Measurements from ENCODE around the gene ALOX15B. TPM values are rescaled to one million over a fixed set of nuclear protein-coding genes. Genes with fewer than 3 reads are reported as not detected.

ALOX15B gene
- total RNA-seq, 2 donors from 2014 or later: 52.1 to 108 TPM

DNA sequence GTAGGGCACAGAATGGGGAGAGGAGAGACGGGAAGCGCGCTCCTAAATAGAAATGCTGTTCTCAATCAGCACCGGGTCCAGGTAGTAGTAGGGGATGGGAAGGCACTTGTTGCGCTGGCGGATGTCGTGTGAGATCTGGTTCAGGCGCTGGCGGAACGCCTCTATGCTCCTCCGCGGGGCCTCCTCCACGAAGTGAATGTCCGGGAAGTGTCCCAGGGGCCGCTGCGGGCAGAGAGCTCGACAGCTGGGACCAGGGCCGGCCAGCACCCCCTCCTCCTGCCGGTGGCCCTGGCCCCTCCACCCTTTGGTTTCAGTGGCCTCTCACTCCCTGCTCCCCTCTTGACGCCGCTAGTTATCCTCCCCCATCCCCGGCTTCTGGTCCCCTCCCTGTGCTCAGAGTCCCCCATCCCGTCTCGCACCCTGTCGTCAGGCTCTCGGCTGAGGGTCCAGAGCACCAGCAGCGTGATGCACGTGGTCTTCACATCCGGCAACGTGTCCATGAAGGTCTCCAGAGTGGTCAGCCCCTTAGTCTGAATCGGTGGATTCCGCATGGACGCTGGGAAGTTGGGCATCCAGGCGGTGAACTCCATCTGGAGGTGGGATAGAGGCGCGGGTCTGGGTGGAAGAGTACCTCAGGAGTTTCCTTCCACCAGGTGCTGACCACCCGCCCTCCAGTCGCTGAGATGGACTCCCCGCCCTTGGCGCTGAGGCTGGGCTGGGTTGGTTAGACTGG, 34.0 kb downstream of the ALOX15B start:
- TF ChIP-seq POLR2A (IDR thresholded peaks at IDR 0.05): no peak
- TF ChIP-seq POLR2AphosphoS5 (IDR thresholded peaks at IDR 0.05): no peak
- TF ChIP-seq, protein P1, sequence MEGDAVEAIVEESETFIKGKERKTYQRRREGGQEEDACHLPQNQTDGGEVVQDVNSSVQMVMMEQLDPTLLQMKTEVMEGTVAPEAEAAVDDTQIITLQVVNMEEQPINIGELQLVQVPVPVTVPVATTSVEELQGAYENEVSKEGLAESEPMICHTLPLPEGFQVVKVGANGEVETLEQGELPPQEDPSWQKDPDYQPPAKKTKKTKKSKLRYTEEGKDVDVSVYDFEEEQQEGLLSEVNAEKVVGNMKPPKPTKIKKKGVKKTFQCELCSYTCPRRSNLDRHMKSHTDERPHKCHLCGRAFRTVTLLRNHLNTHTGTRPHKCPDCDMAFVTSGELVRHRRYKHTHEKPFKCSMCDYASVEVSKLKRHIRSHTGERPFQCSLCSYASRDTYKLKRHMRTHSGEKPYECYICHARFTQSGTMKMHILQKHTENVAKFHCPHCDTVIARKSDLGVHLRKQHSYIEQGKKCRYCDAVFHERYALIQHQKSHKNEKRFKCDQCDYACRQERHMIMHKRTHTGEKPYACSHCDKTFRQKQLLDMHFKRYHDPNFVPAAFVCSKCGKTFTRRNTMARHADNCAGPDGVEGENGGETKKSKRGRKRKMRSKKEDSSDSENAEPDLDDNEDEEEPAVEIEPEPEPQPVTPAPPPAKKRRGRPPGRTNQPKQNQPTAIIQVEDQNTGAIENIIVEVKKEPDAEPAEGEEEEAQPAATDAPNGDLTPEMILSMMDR (IDR thresholded peaks at IDR 0.05): no peak
- no peak for DNase-seq (ENCODE audit: low spot score)
- no peak overlapping the region for H3K27ac ChIP-seq
- H3K4me3 ChIP-seq: no peak overlapping the region
- intact Hi-C loops (cut with DNase I): loop anchor here (10.0 kb wide), 1 partner anchor 232 kb away; no protein-coding TSS in a partner anchor
- H3K9me3 ChIP-seq: no peaks in the 10 kb centered on the region
- no peaks in the 10 kb centered on the region for H3K4me1 ChIP-seq (replicated peaks)
- no peaks in the 10 kb centered on the region for H3K27me3 ChIP-seq (replicated peaks; ENCODE audit: insufficient read depth)
- 13% methylated on average over 40 of the region's 40 CpGs for WGBS
- H3K36me3 ChIP-seq: no peaks in the 10 kb centered on the region

DNA sequence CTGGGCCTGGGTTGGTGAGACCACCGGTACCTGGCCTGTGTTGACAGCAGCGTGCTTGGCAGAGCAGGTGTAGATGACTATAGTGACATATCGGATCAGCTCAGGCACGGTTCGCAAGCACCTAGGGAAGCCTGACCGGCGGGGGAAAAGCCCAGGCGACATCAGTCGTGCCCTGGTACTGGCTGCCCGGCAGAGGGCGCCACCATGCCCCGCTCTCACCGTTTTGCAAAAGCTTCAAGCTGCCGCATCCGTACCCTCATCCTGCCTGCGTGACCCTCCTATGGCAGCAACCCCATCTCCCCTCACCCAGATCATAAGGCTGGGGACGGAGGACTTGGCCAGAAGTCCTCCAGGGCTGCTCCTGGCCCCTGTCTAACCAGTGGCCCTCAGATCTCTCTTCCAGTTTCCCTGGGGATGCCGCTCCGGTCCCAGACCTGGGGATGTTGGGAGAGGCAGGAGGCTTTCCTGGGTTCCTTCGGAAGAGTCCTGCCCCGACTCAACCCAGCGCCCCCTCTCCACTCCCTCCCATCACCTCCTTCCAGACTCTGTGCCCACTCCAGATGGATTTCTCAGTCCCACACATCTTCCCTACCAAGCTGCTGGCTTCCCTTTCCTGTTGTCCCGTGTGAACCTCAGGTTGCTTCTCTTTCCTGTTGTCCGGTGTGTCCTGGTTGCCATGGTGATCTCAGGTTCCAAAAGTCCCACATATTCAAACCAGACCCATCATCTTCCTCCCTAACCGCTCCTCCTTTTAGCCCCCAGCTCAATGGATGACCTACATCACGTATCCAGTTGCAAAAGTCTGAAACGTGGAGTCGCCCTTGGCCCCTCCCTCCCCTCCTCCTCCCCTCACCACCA, 35.0 kb downstream of the ALOX15B start:
- peak; percentile 16 for TF ChIP-seq POLR2AphosphoS5 (IDR thresholded peaks at IDR 0.05)
- no peak for TF ChIP-seq POLR2A (IDR thresholded peaks at IDR 0.05)
- TF ChIP-seq, protein P1 (IDR thresholded peaks at IDR 0.05): peak; percentile 61 to 85 (median 80)
- H3K4me3 ChIP-seq: no peak overlapping the region
- intact Hi-C loops (cut with DNase I): loop anchor here (10.0 kb wide), 1 partner anchor 231 kb away; no protein-coding TSS in a partner anchor

DNA sequence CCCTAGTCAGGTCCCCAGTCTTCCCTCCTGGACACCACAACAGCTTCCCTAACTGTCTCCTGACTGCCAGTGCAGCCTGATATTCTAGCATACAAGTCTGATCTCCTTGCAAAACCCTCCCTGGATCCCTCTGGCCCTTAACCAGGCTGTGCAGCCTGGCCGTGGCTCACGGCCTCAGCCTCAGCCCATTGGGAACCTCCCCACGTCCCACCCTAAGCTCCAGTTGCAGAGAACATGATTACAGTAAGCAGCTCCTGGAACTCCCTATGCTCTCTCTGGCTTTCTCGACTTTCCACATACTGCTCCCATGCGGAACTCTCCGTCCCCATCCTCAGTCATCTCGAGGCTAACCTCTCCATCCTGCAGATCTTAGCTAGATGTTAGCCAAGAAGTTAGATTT, 35.7 kb downstream of the ALOX15B start:
- no peaks in the 10 kb centered on the region for H3K27me3 ChIP-seq (replicated peaks; ENCODE audit: insufficient read depth)

More for the DNA sequence above, 35.0 kb downstream of the ALOX15B start:
- no peak for DNase-seq (ENCODE audit: low spot score)
- Histone ChIP-seq H3K36me3 (no peaks in the 10 kb centered on the region), H3K27ac (no peak overlapping the region), H3K9me3 (no peaks in the 10 kb centered on the region), H3K4me1 (replicated peaks) (no peaks in the 10 kb centered on the region), H3K27me3 (replicated peaks; ENCODE audit: insufficient read depth) (no peaks in the 10 kb centered on the region)
- 7% methylated on average over 28 of the region's 28 CpGs for WGBS

DNA sequence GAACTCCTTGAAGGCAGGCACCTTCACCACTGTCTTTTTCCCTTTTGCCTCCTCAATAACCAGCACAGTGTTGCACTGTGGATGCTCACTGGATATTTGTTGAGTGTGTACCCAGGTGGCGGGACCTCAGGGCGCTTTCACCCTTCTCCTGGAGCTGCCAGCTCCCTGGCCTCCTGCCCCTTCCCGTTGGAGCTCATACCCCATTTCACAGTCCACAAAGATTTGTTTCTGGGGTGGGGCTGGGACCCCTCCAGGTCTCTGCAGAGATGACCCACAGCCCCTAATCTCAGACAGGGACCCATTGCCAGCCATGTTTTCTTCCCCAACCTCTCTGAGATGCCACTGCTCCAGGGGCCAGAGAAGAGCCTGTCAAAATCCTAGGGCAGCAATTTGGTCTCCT, 36.2 kb downstream of the ALOX15B start:
- TF ChIP-seq, protein P1 (IDR thresholded peaks at IDR 0.05): no peak
- TF ChIP-seq POLR2AphosphoS5 (IDR thresholded peaks at IDR 0.05) (no peak), POLR2A (IDR thresholded peaks at IDR 0.05) (no peak)
- H3K4me3 ChIP-seq: no peak overlapping the region
- 79% methylated on average over 3 of the region's 3 CpGs for WGBS
- H3K9me3 ChIP-seq: no peaks in the 10 kb centered on the region
- intact Hi-C loops (cut with DNase I): loop anchor here (10.0 kb wide), 1 partner anchor 230 kb away; no protein-coding TSS in a partner anchor
- H3K27ac ChIP-seq: no peak overlapping the region
- DNase-seq (ENCODE audit: low spot score): no peak
- H3K4me1 ChIP-seq (replicated peaks): no peaks in the 10 kb centered on the region
- no peaks in the 10 kb centered on the region for H3K36me3 ChIP-seq
- H3K27me3 ChIP-seq (replicated peaks; ENCODE audit: insufficient read depth): no peaks in the 10 kb centered on the region

More for the DNA sequence above, 35.7 kb downstream of the ALOX15B start:
- H3K4me1 ChIP-seq (replicated peaks): no peaks in the 10 kb centered on the region
- TF ChIP-seq POLR2AphosphoS5 (IDR thresholded peaks at IDR 0.05) (no peak), POLR2A (IDR thresholded peaks at IDR 0.05) (no peak)
- TF ChIP-seq, protein P1 (IDR thresholded peaks at IDR 0.05): no peak
- no peak for DNase-seq (ENCODE audit: low spot score)
- H3K27ac ChIP-seq: no peak overlapping the region
- H3K4me3 ChIP-seq: no peak overlapping the region
- H3K9me3 ChIP-seq: no peaks in the 10 kb centered on the region
- no peaks in the 10 kb centered on the region for H3K36me3 ChIP-seq
- intact Hi-C loops (cut with DNase I): loop anchor here (10.0 kb wide), 1 partner anchor 230 kb away; no protein-coding TSS in a partner anchor
- WGBS: 44% methylated on average over 7 of the region's 7 CpGs

Measured in prostate gland (tissue), 2 donors.